ENCODE results near the gene ELMO3. TPM values are rescaled to one million over a fixed set of nuclear protein-coding genes. Genes with fewer than 3 reads are reported as not detected.
A peak's percentile ranks its signal among the peaks of the same experiment; 100 is the strongest.

The ELMO3 gene
- total and polyA plus RNA-seq, 8 donors = 4.9 to 21.2 (median 8.5) TPM

- peaks cover 15 to 46% of the 10 kb centered on the region in 2 donors for H3K4me1 ChIP-seq
- H3K36me3 ChIP-seq = peaks cover 0 to 24% of the 10 kb centered on the region in 2 donors
- H3K27ac ChIP-seq = peak overlapping the region; percentile 19 to 35
- ATAC-seq = no peak
- H3K4me3 ChIP-seq = peak overlapping the region in 1 of 2 donors; percentile 40
- intact Hi-C loops (cut with DNase I) = no loop called here
- no peak for TF ChIP-seq CTCF (IDR thresholded peaks at IDR 0.05)
- no peaks in the 10 kb centered on the region for H3K9me3 ChIP-seq
- no peak for DNase-seq
- no peaks in the 10 kb centered on the region for H3K27me3 ChIP-seq
Observed at GRCh38 chr16:67190448-67191399, 8.2 kb upstream of the ELMO3 start.

- H3K36me3 ChIP-seq = peaks cover 0 to 31% of the 10 kb centered on the region in 2 donors
- TF ChIP-seq CTCF (IDR thresholded peaks at IDR 0.05) = no peak
- intact Hi-C loops (cut with DNase I) = no loop called here
- DNase-seq = no peak
- H3K27me3 ChIP-seq = no peaks in the 10 kb centered on the region
- H3K9me3 ChIP-seq = no peaks in the 10 kb centered on the region
- no peak for ATAC-seq
- H3K4me3 ChIP-seq = peak overlapping the region; percentile 97 to 99
- peaks cover 15 to 45% of the 10 kb centered on the region in 2 donors for H3K4me1 ChIP-seq
- peak overlapping the region in 1 of 2 donors; percentile 82 for H3K27ac ChIP-seq
Observed at GRCh38 chr16:67191411-67191994, 7.4 kb upstream of the ELMO3 start.

DNA sequence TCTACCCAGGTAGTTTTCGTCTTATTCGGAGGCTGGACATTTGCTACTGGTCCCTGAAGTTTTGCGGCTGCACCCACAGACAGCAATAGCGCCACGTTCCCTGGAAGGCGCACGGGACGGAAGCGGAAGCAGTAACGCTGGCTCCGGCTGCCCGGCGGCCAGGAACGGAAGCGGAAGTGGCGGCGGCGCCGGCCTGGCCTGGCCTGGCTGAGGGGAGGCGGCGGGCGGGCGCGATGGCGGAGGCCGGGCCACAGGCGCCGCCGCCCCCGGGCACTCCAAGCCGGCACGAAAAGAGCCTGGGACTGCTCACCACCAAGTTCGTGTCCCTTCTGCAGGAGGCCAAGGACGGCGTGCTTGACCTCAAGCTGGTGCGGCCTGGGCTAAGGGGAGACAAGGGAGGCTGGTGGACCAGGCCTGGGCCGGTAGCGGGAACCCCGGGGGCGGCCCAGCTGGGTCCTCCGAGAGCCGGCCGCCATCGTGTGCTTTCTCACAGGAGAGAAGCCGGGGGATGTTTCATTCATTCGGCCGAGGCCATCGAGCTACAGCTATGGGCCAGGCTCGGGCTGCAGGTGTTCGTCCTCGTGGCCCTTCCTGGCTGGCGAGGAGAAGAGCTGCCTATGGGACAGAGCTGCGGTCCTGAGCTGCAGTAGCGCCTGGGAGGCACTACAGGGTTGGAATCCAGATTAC is 6.8 kb upstream of the ELMO3 start, which contains the start of gene E2F4:
Gene E2F4 (plus strand): TSS at position 161 of the 687 bp plus-strand sequence. CDS start 73 bp downstream, at position 234.
- no peaks in the 10 kb centered on the region for H3K27me3 ChIP-seq
- TF ChIP-seq CTCF (IDR thresholded peaks at IDR 0.05) = no peak
- DNase-seq = peak; percentile 86 to 98 (median 92)
- H3K4me1 ChIP-seq = peaks cover 15 to 52% of the 10 kb centered on the region in 2 donors
- peak within 1 kb of the TSS; percentile 48 to 82 for H3K27ac ChIP-seq
- H3K36me3 ChIP-seq = peaks cover 0 to 38% of the 10 kb centered on the region in 2 donors
- no peaks in the 10 kb centered on the region for H3K9me3 ChIP-seq
- intact Hi-C loops (cut with DNase I) = no loop called here
- peak within 1 kb of the TSS; percentile 97 to 99 for H3K4me3 ChIP-seq
- peak; percentile 98 for ATAC-seq

DNA sequence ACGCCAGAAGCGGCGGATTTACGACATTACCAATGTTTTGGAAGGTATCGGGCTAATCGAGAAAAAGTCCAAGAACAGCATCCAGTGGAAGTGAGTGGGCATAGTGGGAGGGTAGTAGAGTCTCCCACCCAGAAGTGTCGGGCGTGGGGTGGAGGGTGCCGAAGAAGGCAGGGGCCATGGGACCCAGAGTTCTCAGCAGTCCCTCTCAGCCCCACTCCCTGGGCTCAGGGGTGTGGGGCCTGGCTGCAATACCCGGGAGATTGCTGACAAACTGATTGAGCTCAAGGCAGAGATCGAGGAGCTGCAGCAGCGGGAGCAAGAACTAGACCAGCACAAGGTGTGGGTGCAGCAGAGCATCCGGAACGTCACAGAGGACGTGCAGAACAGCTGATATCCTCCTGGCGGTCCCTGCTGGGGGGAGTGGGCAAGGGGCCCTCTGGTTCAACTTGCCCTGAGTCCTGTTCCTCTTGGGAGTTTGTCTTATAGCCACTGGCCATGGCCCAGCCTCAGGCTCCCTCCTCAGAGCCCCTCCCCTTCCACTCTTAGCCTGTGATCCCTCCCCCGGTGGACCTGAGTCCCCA is 6.1 kb upstream of the ELMO3 start:
- Histone ChIP-seq H3K27ac (peak overlapping the region in 1 of 2 donors; percentile 82), H3K9me3 (no peaks in the 10 kb centered on the region), H3K4me3 (peak overlapping the region; percentile 97 to 99), H3K36me3 (peaks cover 0 to 45% of the 10 kb centered on the region in 2 donors), H3K27me3 (no peaks in the 10 kb centered on the region), H3K4me1 (peaks cover 15 to 58% of the 10 kb centered on the region in 2 donors)
- no peak for DNase-seq
- no peak for TF ChIP-seq CTCF (IDR thresholded peaks at IDR 0.05)
- ATAC-seq = no peak
- intact Hi-C loops (cut with DNase I) = no loop called here

Measured in left lung (tissue), 10 donors.